ENCODE data around the gene EIF6. TPM values are rescaled to one million over a fixed set of nuclear protein-coding genes. Genes with fewer than 3 reads are reported as not detected.
A peak's percentile ranks its signal among the peaks of the same experiment; 100 is the strongest.

The EIF6 gene
- total RNA-seq, 2 donors from 2014 or later, result 23.3 to 35.6 TPM

- 0 to 1% methylated on average over 12 to 75 of the region's 76 CpGs for WGBS, 2 donors
- peak within 1 kb of the TSS; percentile 57 to 66 for H3K4me3 ChIP-seq
- no peaks in the 10 kb centered on the region for H3K9me3 ChIP-seq
- intact Hi-C loops (cut with DNase I), result loop anchor here (10.0 kb wide), 1 partner anchor 133 kb away; the partner anchor contains the start of gene EDEM2
- H3K27ac ChIP-seq, result peak within 1 kb of the TSS; percentile 81 to 97 (median 90)
- peaks cover 6 to 9% of the 10 kb centered on the region in 2 donors for H3K36me3 ChIP-seq (replicated peaks in 1 of 2; ENCODE audit: insufficient read depth in 1 of 2, low read depth in 2 of 2)
- TF ChIP-seq CTCF (IDR thresholded peaks at IDR 0.05) (peak in 3 of 7 experiments; percentile 8 to 17 (median 14)), POLR2A (IDR thresholded peaks at IDR 0.05) (peak; percentile 90 to 96 (median 95))
- peak; percentile 94 for ATAC-seq
- H3K4me1 ChIP-seq, result peaks cover 31% of the 10 kb centered on the region
- DNase-seq, result peak; percentile 90 to 92 (median 92)
- H3K27me3 ChIP-seq, result no peaks in the 10 kb centered on the region
These were observed 6.8 kb downstream of the EIF6 start, which contains the start of gene MMP24OS for GRCh38 chr20:35277531-35278395. Gene MMP24OS, minus strand, starts transcription at chr20:35278122. Its CDS starts 193 bp downstream, at chr20:35277929.

GRCh38 chr20:35277127-35277526 lies 7.4 kb downstream of the EIF6 start:
- Histone ChIP-seq H3K27me3 (no peaks in the 10 kb centered on the region), H3K4me3 (peak overlapping the region; percentile 57 to 66), H3K27ac (peak overlapping the region; percentile 81 to 97 (median 90)), H3K9me3 (no peaks in the 10 kb centered on the region), H3K4me1 (peaks cover 31% of the 10 kb centered on the region), H3K36me3 (replicated peaks in 1 of 2; ENCODE audit: insufficient read depth in 1 of 2, low read depth in 2 of 2) (peaks cover 6 to 9% of the 10 kb centered on the region in 2 donors)
- TF ChIP-seq POLR2A (IDR thresholded peaks at IDR 0.05), result no peak
- no peak for TF ChIP-seq CTCF (IDR thresholded peaks at IDR 0.05)
- 6 to 16% methylated on average over 8 to 10 of the region's 10 CpGs for WGBS, 2 donors
- intact Hi-C loops (cut with DNase I), result loop anchor here (10.0 kb wide), 1 partner anchor 132 kb away; the partner anchor contains the start of gene EDEM2
- ATAC-seq (no peak), DNase-seq (no peak)

GRCh38 chr20:35276408-35276807 lies 8.2 kb downstream of the EIF6 start:
- Histone ChIP-seq H3K27me3 (no peaks in the 10 kb centered on the region), H3K4me1 (peaks cover 31% of the 10 kb centered on the region), H3K4me3 (no peak overlapping the region), H3K27ac (peak overlapping the region in 2 of 4 donors; percentile 83 to 97), H3K9me3 (no peaks in the 10 kb centered on the region), H3K36me3 (replicated peaks in 1 of 2; ENCODE audit: insufficient read depth in 1 of 2, low read depth in 2 of 2) (peaks cover 6 to 9% of the 10 kb centered on the region in 2 donors)
- DNase-seq (no peak), ATAC-seq (no peak)
- intact Hi-C loops (cut with DNase I), result loop anchor here (10.0 kb wide), 1 partner anchor 132 kb away; the partner anchor contains the start of gene EDEM2
- 85 to 87% methylated on average over 6 of the region's 6 CpGs for WGBS, 2 donors
- no peak for TF ChIP-seq CTCF (IDR thresholded peaks at IDR 0.05)
- no peak for TF ChIP-seq POLR2A (IDR thresholded peaks at IDR 0.05)

- H3K27ac ChIP-seq, result peak overlapping the region in 1 of 4 donors; percentile 17
- H3K4me3 ChIP-seq, result no peak overlapping the region
- TF ChIP-seq POLR2A (IDR thresholded peaks at IDR 0.05) (no peak), CTCF (IDR thresholded peaks at IDR 0.05) (no peak)
- DNase-seq (no peak), ATAC-seq (no peak)
- WGBS, 2 donors, result 80 to 92% methylated on average over 9 to 12 of the region's 12 CpGs
- no peaks in the 10 kb centered on the region for H3K9me3 ChIP-seq
- intact Hi-C loops (cut with DNase I), result loop anchor here (10.0 kb wide), 1 partner anchor 131 kb away; the partner anchor contains the start of gene EDEM2
- peaks cover 5 to 9% of the 10 kb centered on the region in 2 donors for H3K36me3 ChIP-seq (replicated peaks in 1 of 2; ENCODE audit: insufficient read depth in 1 of 2, low read depth in 2 of 2)
- H3K4me1 ChIP-seq, result peaks cover 31% of the 10 kb centered on the region
- H3K27me3 ChIP-seq, result no peaks in the 10 kb centered on the region
These were observed 8.8 kb downstream of the EIF6 start for GRCh38 chr20:35275741-35276251.

Measured in body of pancreas (tissue), 4 donors.